Measurements from ENCODE around the gene IL17F. TPM values are rescaled to one million over a fixed set of nuclear protein-coding genes. Genes with fewer than 3 reads are reported as not detected.

Gene IL17F
- polyA plus RNA-seq, 1 donor from 2014 or later: not detected

DNA sequence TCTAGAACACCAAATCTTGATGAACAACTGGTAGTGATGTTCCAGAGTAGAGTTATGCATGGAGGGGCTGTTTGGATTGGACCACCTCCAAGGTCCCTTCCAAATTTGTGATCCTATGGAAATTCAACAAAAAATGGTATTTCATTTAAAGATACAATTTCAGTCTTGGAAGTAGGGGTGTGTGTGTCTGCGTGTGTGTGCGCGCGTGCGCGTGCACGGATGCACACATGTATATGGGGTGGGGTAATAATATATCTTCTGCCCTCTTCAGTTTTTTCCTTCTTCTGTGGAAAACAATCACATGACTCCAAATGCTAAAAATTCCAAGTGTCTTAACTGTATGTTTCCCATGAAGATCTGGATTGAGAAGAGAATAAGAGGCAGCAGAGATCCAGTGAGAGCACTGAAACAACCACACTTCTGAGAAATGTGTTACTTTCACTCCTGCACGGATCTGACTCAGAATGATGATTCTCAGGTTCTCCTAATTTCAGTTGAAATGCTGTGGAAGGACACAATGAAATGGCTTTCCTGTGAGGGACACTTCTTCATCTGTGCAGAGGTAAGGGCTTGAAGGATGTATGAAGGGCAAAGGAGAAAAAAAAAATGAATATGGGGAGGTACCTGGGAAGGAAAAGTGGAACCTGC is 10.6 kb upstream of the IL17F start:
- Histone ChIP-seq H3F3A (ENCODE audit: insufficient read depth, low read length, poor library complexity, severe bottlenecking) (no peaks in the 10 kb centered on the region), H3K4me2 (ENCODE audit: low read length) (no peak overlapping the region), H3K79me2 (replicated peaks; ENCODE audit: insufficient read depth, low read length) (no peaks in the 10 kb centered on the region), H3K4me3 (ENCODE audit: low read length) (no peak overlapping the region), H3K27ac (ENCODE audit: low read length) (no peak overlapping the region), H3K36me3 (ENCODE audit: insufficient read depth, low read length) (no peaks in the 10 kb centered on the region), H2AFZ (ENCODE audit: low read depth, low read length) (no peak overlapping the region), H4K20me1 (ENCODE audit: insufficient read depth) (no peaks in the 10 kb centered on the region), H3K9me2 (ENCODE audit: insufficient read depth, low read length) (no peaks in the 10 kb centered on the region), H3K27me3 (ENCODE audit: insufficient read depth, low read depth, low read length) (no peaks in the 10 kb centered on the region), H3K9me3 (ENCODE audit: low read length) (no peaks in the 10 kb centered on the region), H3K9ac (ENCODE audit: low read length) (no peak overlapping the region)
- no peak for TF ChIP-seq REST (IDR thresholded peaks at IDR 0.05; ENCODE audit: borderline replicate concordance)

- H3K9me2 ChIP-seq (ENCODE audit: insufficient read depth, low read length): no peaks in the 10 kb centered on the region
- no peaks in the 10 kb centered on the region for H3K9me3 ChIP-seq (ENCODE audit: low read length)
- H3K79me2 ChIP-seq (replicated peaks; ENCODE audit: insufficient read depth, low read length): no peaks in the 10 kb centered on the region
- H4K20me1 ChIP-seq (ENCODE audit: insufficient read depth): no peaks in the 10 kb centered on the region
- no peaks in the 10 kb centered on the region for H3K27me3 ChIP-seq (ENCODE audit: insufficient read depth, low read depth, low read length)
- no peak overlapping the region for H3K9ac ChIP-seq (ENCODE audit: low read length)
- H3K4me3 ChIP-seq (ENCODE audit: low read length): no peak overlapping the region
- no peaks in the 10 kb centered on the region for H3K36me3 ChIP-seq (ENCODE audit: insufficient read depth, low read length)
- TF ChIP-seq CTCF (IDR thresholded peaks at IDR 0.05; ENCODE audit: poor library complexity, severe bottlenecking) (no peak), POLR2AphosphoS5 (IDR thresholded peaks at IDR 0.05) (no peak), SMC3 (conservative IDR thresholded peaks at IDR 0.05; ENCODE audit: poor library complexity) (no peak), EP300 (conservative IDR thresholded peaks at IDR 0.05; ENCODE audit: poor library complexity, severe bottlenecking) (no peak), RAD21 (conservative IDR thresholded peaks at IDR 0.05) (no peak), MXI1 (conservative IDR thresholded peaks at IDR 0.05; ENCODE audit: poor library complexity, severe bottlenecking) (no peak), REST (IDR thresholded peaks at IDR 0.05; ENCODE audit: borderline replicate concordance) (no peak), TAF1 (IDR thresholded peaks at IDR 0.05; ENCODE audit: low read depth) (no peak), EZH2 (IDR thresholded peaks at IDR 0.05; ENCODE audit: borderline replicate concordance, insufficient read depth, low read length, poor library complexity, severe bottlenecking) (no peak)
- H3F3A ChIP-seq (ENCODE audit: insufficient read depth, low read length, poor library complexity, severe bottlenecking): no peaks in the 10 kb centered on the region
- no peak overlapping the region for H3K4me2 ChIP-seq (ENCODE audit: low read length)
- no peak overlapping the region for H2AFZ ChIP-seq (ENCODE audit: low read depth, low read length)
- H3K27ac ChIP-seq (ENCODE audit: low read length): no peak overlapping the region
Measured at GRCh38 chr6:52253494-52253893, 9.2 kb upstream of the IL17F start.

Measured in neural cell (in vitro differentiated cells).